GM12892 (cell line): ENCODE measurements around the gene WNT3A.

Experiments used
- POLR2A ChIP-seq: IDR thresholded peaks from 2 replicates; pipeline ENCODE4 v1.6.1; 2011; ENCODE audit warnings: low read depth, low read length, control low read depth
- POLR2AphosphoS5 ChIP-seq: IDR thresholded peaks from 2 replicates; pipeline ENCODE4 v1.6.1; 2011; ENCODE audit warnings: low read depth, low read length, control low read depth
- TAF1 ChIP-seq: IDR thresholded peaks from 2 replicates; pipeline ENCODE4 v1.6.1; 2011; ENCODE audit warnings: low read depth, mild to moderate bottlenecking, control low read depth, low read length, borderline replicate concordance

DNA sequence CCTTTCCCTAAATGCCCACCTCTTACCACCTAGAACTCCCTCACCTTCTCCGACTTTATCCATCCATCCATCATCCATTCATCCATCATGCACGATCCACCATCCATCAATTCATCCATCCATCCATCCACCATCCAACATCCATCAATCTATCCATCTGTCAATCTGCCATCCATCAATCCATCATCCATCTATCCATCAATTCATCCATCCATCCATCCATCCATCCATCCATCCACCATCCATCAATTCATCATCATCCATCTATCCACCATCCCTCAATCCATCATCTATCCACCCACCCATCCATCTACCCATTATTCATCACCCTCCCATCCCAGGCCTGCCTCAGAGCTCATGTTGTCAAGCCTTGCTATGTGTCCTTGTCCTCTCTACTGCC lies 34.5 kb downstream of the WNT3A start:
- TF ChIP-seq POLR2A (no peak), POLR2AphosphoS5 (no peak), TAF1 (no peak)
